Activated T-cell treated with anti-CD3 and anti-CD28 coated beads for 48 hours (primary cell): Measurements from ENCODE around the gene PHEX.

ENCODE experiments used
- DNase-seq: peaks from one replicate; pipeline ENCODE4 v3.0.0-alpha.2; 2020; ENCODE audit warnings: low read depth

The PHEX gene

DNA sequence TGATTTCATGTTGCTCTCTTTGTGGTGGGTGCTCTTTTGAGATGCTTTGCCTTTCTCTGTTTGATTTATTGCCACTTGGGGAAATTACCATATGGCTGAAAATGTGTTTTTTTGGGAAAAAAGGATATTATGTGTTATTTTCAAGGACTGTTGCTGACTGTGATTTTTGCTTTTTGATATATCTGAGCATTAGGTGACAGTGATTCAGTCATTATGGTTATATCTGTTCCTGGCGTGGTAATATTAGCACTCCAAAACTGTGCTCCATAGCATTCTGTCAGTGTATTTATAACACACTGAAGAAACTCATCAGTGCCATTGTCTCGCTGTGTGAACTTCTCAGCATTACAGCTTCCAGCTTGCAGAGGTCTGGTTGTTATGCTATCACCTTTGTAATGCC is 73.8 kb downstream of the PHEX start:
- DNase-seq, result no peak

GRCh38 chrX:22109442-22109841 is 77.3 kb downstream of the PHEX start:
- no peak for DNase-seq

GRCh38 chrX:22110729-22111494 is 78.8 kb downstream of the PHEX start:
- DNase-seq, result no peak

GRCh38 chrX:22116605-22117546 is 84.8 kb downstream of the PHEX start:
- DNase-seq, result no peak

DNA sequence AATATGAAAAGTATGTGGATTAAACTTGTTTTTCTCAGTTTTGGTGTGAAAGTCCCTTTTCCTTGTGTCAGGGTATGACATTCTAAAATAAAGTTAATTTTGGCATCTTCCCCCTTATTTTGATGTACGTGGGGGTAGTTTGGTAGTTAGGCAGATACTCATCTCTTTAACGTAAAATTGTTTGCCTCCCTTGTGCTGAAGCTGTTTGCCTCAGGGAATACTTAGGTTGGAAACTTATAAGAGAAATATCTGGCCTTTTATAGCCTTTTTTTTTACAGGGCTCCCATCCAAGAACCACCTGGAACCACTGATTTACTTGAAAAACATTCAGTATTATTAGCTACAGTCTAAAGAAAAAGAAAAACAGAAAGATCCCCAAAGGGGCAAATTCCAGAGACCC is 85.5 kb downstream of the PHEX start:
- no peak for DNase-seq

- no peak for DNase-seq
Observed at GRCh38 chrX:22118161-22118830, 86.2 kb downstream of the PHEX start.

DNA sequence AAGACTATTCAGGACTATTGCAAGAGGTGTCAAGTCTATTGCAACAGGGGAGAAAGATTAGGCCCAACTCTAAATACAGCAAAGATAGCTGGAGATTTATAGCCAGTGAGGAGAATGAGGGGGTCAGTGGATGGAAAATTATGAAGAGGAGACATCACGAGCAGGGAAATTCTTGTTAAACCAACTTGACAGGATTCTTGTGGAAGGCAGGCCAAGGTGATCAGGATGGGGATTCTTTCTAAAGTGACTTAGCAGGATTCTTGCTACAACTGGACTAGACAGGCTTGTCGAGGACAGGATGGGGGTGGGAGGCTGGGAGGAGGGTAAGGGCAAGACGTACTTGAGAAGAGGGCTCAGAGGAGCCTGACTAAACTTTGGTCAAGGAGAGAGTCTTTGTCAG is 89.0 kb downstream of the PHEX start:
- no peak for DNase-seq

GRCh38 chrX:22122510-22122909 is 90.4 kb downstream of the PHEX start:
- no peak for DNase-seq

- DNase-seq, result no peak
Observed at GRCh38 chrX:22124098-22124497, 92.0 kb downstream of the PHEX start.

GRCh38 chrX:22125481-22125880 is 93.4 kb downstream of the PHEX start:
- no peak for DNase-seq

- no peak for DNase-seq
Observed at GRCh38 chrX:22126327-22126726, 94.2 kb downstream of the PHEX start.

DNA sequence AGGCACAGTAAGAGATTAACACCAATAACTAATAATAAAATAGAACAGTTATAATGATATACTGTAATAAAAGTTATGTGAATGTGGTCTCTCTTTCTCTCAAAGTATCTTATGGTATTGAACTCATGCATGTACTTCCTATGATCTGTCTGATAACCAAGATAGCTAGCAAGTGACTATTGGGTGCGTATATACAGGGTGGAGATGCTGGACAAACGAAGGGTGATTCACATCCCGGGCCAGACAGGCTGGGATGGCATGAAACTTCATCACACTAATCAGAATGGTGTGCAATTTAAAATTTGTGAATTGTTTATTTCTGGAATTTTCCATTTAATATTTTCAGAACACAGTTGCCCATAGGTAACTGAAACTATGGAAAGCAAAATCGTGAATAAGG is 96.8 kb downstream of the PHEX start:
- DNase-seq, result no peak

DNA sequence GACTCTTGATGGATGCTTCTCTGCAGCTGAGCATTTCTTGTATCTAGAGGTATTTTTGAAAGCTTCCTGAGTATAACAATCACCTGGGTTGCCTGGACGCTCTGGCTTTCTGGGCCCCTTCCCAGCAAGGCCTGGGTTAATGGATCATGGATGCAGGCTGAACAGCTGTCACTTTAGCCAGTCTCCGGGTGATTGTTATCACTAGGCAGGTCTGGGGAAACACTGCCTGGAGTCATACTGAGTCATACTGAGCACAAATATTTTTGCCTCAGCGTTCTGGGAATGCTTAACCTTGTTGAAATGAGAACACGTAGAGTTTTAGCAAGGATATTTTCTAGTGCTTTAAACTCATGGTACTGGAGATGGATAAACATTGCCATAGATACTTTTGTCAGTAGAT is 102.6 kb downstream of the PHEX start:
- DNase-seq, result no peak

DNA sequence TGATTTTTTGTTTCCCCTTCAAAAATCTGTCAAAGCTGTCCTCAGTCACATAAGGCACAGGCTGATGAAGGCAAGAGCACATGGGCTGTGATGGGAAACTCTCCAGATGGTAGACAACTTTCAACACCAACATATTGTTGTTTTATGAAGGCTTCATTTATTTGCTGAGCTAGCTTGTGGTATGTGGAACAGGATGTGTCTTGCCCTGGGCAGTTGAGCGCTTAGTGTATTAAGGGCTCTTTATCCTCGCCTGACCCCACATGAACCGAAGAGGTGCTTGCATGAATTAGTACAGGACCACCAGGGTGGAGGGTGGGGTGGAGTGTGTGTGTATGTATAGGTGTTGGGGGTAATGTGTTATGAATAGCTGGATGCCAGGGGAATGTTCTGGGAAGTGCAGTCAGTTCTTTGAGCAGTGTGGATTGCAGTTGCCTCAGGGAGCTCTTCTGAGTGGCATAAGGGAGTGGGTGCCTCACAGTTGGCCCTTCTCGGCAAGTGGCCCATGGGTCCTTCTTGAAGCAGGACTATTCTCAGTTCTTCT is 103.1 kb downstream of the PHEX start:
- DNase-seq, result no peak

DNA sequence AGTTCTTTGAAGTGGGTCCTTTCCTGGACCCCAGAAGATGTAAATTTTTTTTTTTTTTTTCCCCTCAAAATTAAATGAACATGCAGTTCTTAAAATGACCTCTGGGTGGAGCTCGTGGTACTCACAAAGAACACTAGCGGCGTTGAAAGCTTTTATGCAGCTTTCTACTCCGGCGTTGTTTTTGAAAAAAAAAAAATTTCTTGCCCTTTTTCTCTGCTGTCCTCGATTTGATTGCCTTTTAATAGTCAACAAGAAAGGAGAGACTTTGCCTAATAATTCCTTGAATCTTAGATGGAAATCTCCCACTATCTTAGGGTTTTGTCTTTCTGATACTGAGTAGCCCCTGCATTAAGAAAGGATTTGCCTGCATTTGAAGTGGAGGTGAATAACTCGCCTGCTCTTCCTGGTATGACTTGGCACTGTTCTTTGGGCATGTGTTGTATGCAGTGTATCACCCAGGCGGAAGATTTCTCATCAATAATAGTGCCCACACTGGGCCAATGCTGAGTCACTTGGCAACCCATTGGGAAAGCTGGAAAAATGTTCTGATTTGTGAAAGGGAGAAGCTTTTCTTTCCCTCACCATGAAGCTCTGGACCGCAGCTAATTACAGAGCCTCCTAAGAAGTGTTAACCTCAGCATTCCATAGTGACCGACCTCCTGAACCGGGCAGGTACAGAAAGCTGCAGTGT is 104.0 kb downstream of the PHEX start:
- DNase-seq, result no peak

GRCh38 chrX:22136711-22137110 is 104.6 kb downstream of the PHEX start:
- DNase-seq, result no peak

DNA sequence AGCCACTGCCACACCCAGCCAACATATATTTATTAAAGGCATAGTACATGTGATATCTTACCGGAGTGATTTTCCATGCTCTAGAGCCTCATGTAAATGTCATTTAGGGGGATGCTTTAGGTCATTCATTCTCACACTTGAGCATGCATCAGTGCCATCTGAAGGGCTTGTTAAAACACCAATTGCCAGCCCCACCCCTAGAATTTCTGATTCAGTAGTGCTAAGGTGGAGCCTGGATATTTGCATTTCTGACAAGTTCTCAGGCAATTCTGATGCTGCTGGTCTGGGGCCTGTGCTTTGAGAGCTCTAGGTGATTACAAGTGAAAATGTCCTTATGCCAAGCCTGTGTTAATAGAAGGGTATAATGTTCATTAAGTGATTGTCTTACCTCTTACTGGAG is 107.7 kb downstream of the PHEX start:
- no peak for DNase-seq

- no peak for DNase-seq
Observed at GRCh38 chrX:22141047-22141730, 109.1 kb downstream of the PHEX start.

DNA sequence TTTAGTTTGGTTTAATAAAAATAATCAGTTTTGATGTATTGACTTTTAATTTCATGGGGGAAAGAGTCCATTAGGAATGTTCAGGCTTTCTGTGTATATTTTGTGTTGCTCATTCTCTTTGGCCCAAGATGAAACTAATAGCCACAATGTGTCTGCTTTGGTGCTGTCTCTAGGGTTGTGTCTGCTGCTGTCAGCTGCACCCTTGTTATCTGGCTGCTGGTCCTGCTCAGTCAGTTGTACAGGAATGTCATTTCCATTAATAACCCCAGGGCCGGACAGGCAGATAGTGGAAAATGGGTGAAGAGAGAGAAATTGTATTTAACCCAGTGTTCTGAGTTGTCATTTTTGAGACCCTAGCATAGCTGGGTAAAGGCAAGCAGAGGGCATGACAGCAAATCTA is 115.1 kb downstream of the PHEX start:
- no peak for DNase-seq

- no peak for DNase-seq
Observed at GRCh38 chrX:22147942-22148341, 115.8 kb downstream of the PHEX start.

- DNase-seq, result no peak
Observed at GRCh38 chrX:22148565-22148964, 116.4 kb downstream of the PHEX start.
